ENCODE data around the gene CDK3.

- TF ChIP-seq CTCF (IDR thresholded peaks at IDR 0.05) (no peak), EP300 (IDR thresholded peaks at IDR 0.05; ENCODE audit: low read depth) (no peak), POLR2A (IDR thresholded peaks at IDR 0.05) (peak; percentile 61)
Measured at GRCh38 chr17:75976175-75976848, 24.3 kb upstream of the CDK3 start.
